ENCODE data around the gene C1orf159. TPM values are rescaled to one million over a fixed set of nuclear protein-coding genes. Genes with fewer than 3 reads are reported as not detected.

C1orf159 gene
- total and polyA plus RNA-seq, 4 donors: 4.4 to 27.0 (median 16.1) TPM

DNA sequence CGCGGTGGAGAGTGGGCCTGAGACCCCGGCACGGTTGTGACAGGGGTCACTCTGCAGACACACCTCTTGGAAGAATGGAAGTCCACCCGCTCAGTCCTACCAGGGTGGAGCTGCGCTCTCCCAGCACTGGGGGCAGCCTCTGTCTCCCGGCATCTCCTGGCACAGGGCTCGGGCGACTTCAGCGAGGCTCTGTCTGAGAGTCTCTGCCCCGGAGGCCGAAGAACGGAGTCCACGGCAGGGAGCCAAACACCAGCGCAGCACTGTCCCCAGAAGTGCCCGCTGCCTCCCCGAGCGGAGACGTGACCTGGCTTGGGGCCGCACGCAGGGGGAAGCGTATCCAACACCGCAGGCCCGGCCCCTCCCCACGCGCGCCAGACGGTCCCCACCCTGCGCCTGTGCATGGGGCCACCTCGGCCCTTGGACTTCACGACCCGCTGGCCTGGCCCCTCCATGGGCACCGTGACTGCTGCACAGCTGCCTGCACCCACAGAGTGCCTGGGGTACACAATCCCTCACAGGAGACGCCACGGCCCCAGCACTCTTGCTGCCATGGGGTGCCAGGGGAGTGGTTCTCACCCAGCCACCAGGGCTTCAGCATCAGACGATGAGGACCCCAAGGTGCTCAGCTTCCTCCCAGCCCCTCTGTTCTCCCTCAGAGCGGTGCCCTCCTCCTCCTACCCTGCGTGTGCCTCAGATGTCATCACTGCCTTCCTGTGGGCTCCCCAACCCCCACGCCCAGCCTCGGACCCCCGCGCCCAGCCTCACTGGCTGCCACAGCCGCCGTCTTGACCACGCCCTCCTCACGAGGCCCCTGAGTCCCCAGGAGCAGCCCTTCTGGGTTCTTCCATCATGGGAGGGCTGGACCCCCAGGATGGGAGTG, 26.8 kb downstream of the C1orf159 start:
- 91% methylated on average over 46 of the region's 46 CpGs for WGBS (ENCODE audit: insufficient coverage)
- H3K27ac ChIP-seq (ENCODE audit: low read depth, low read length): no peak overlapping the region

DNA sequence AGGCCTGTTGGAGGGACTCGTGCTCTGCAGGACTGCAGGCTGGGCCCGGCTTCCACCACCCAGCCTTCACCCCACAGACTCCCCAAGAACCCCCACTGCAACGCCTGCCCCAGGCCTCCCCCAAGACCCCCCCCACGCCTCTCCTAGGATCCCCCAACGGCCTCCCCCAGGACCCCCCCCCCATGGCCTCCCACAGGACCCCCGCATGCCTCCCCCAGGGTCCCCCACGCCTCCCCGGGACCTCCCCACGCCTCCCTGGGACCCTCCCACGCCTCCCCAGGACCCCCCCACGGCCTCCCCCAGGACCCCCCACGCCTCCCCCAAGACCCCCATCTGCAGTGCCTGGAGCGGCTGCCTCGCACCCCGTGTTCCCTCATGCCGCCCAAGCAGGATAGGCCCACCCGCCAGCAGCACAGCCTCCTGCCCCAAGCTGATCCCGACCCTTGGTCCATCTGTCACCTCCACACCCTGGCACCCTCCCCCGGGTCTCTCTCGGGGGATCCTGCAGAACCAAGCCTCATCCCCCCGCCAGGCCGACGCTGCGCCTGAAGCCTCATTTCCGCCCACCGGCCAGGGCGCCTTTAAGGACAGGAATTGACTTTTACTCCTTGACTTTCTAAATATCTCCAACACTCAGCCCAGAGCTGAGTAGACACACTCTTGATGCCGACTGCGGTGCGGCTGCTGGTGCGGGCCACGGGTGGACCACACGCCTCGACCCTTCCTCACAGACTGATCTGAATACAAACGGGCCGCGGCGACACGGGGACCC, 27.7 kb downstream of the C1orf159 start:
- WGBS (ENCODE audit: insufficient coverage): 94% methylated on average over 26 of the region's 39 CpGs
- Histone ChIP-seq H3K36me3 (ENCODE audit: control insufficient read depth, insufficient read depth, low read length) (peaks cover 89% of the 10 kb centered on the region), H3K27me3 (ENCODE audit: control insufficient read depth, insufficient read depth, low read length) (no peaks in the 10 kb centered on the region), H3K4me3 (ENCODE audit: low read depth, low read length) (no peak overlapping the region), H3K27ac (ENCODE audit: low read depth, low read length) (no peak overlapping the region), H3K9me3 (ENCODE audit: control insufficient read depth, insufficient read depth, low read length) (no peaks in the 10 kb centered on the region), H3K4me1 (ENCODE audit: control insufficient read depth, insufficient read depth, low read length) (no peaks in the 10 kb centered on the region)
- no peak for DNase-seq (ENCODE audit: low read depth in 4 of 6, low spot score in 6 of 6)

More for the DNA sequence above, 26.8 kb downstream of the C1orf159 start:
- no peaks in the 10 kb centered on the region for H3K9me3 ChIP-seq (ENCODE audit: control insufficient read depth, insufficient read depth, low read length)
- H3K36me3 ChIP-seq (ENCODE audit: control insufficient read depth, insufficient read depth, low read length): peaks cover 84% of the 10 kb centered on the region
- no peaks in the 10 kb centered on the region for H3K4me1 ChIP-seq (ENCODE audit: control insufficient read depth, insufficient read depth, low read length)
- no peak for DNase-seq (ENCODE audit: low read depth in 4 of 6, low spot score in 6 of 6)
- H3K27me3 ChIP-seq (ENCODE audit: control insufficient read depth, insufficient read depth, low read length): no peaks in the 10 kb centered on the region
- H3K4me3 ChIP-seq (ENCODE audit: low read depth, low read length): no peak overlapping the region

DNA sequence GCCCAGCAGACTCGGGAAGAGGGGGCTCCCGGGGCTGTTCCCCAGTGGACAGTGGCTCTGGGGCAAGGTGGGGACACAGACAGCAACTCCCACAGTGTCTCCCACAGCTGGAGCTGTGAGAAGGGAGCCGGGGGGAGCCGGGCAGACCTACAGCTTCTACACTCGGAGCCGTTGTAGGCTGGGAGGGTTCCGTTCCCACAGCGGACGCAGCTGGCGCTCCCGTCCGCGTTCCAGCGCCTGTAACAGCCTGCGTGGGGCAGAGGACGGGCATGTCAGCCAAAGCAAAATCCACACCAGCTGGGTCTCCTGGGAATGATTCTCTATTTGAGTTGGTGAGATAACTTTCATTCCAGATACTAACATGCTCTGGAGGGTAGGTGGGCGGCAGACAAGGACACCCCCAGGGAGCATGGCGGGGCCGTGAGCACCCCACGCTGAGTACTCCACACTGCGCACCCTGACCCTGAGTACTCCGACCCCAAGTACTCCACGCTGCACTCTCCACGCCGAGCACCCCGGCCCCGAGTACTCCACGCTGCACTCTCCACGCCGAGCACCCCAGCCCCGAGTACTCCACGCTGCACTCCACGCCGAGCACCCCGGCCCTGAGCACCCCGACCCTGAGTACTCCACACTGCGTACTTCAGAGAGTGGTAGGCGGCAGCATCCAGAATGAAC, 28.4 kb downstream of the C1orf159 start:
- 94% methylated on average over 29 of the region's 38 CpGs for WGBS (ENCODE audit: insufficient coverage)
- peaks cover 95% of the 10 kb centered on the region for H3K36me3 ChIP-seq (ENCODE audit: control insufficient read depth, insufficient read depth, low read length)
- H3K4me1 ChIP-seq (ENCODE audit: control insufficient read depth, insufficient read depth, low read length): no peaks in the 10 kb centered on the region
- no peaks in the 10 kb centered on the region for H3K9me3 ChIP-seq (ENCODE audit: control insufficient read depth, insufficient read depth, low read length)
- no peak overlapping the region for H3K27ac ChIP-seq (ENCODE audit: low read depth, low read length)
- H3K4me3 ChIP-seq (ENCODE audit: low read depth, low read length): no peak overlapping the region
- no peaks in the 10 kb centered on the region for H3K27me3 ChIP-seq (ENCODE audit: control insufficient read depth, insufficient read depth, low read length)
- no peak for DNase-seq (ENCODE audit: low read depth in 4 of 6, low spot score in 6 of 6)

- no peak for DNase-seq (ENCODE audit: low read depth in 4 of 6, low spot score in 6 of 6)
- Histone ChIP-seq H3K4me3 (ENCODE audit: low read depth, low read length) (no peak overlapping the region), H3K9me3 (ENCODE audit: control insufficient read depth, insufficient read depth, low read length) (no peaks in the 10 kb centered on the region), H3K27me3 (ENCODE audit: control insufficient read depth, insufficient read depth, low read length) (no peaks in the 10 kb centered on the region), H3K27ac (ENCODE audit: low read depth, low read length) (no peak overlapping the region), H3K4me1 (ENCODE audit: control insufficient read depth, insufficient read depth, low read length) (no peaks in the 10 kb centered on the region), H3K36me3 (ENCODE audit: control insufficient read depth, insufficient read depth, low read length) (peaks cover 95% of the 10 kb centered on the region)
- 91% methylated on average over 17 of the region's 17 CpGs for WGBS (ENCODE audit: insufficient coverage)
Measured at GRCh38 chr1:1086911-1087341, 29.0 kb downstream of the C1orf159 start.

- Histone ChIP-seq H3K36me3 (ENCODE audit: control insufficient read depth, insufficient read depth, low read length) (peaks cover 98% of the 10 kb centered on the region), H3K4me3 (ENCODE audit: low read depth, low read length) (no peak overlapping the region), H3K9me3 (ENCODE audit: control insufficient read depth, insufficient read depth, low read length) (no peaks in the 10 kb centered on the region), H3K27ac (ENCODE audit: low read depth, low read length) (no peak overlapping the region), H3K27me3 (ENCODE audit: control insufficient read depth, insufficient read depth, low read length) (no peaks in the 10 kb centered on the region), H3K4me1 (ENCODE audit: control insufficient read depth, insufficient read depth, low read length) (no peaks in the 10 kb centered on the region)
- no peak for DNase-seq (ENCODE audit: low read depth in 4 of 6, low spot score in 6 of 6)
- 91% methylated on average over 35 of the region's 38 CpGs for WGBS (ENCODE audit: insufficient coverage)
Measured at GRCh38 chr1:1085911-1086841, 29.7 kb downstream of the C1orf159 start.

- Histone ChIP-seq H3K9me3 (ENCODE audit: control insufficient read depth, insufficient read depth, low read length) (no peaks in the 10 kb centered on the region), H3K27me3 (ENCODE audit: control insufficient read depth, insufficient read depth, low read length) (peaks cover under 1% of the 10 kb centered on the region), H3K27ac (ENCODE audit: low read depth, low read length) (no peak overlapping the region), H3K36me3 (ENCODE audit: control insufficient read depth, insufficient read depth, low read length) (peaks cover 90% of the 10 kb centered on the region), H3K4me1 (ENCODE audit: control insufficient read depth, insufficient read depth, low read length) (peaks cover 4% of the 10 kb centered on the region), H3K4me3 (ENCODE audit: low read depth, low read length) (no peak overlapping the region)
- no peak for DNase-seq (ENCODE audit: low read depth in 4 of 6, low spot score in 6 of 6)
- 92% methylated on average over 30 of the region's 30 CpGs for WGBS (ENCODE audit: insufficient coverage)
Measured at GRCh38 chr1:1085171-1085841, 30.6 kb downstream of the C1orf159 start.

DNA sequence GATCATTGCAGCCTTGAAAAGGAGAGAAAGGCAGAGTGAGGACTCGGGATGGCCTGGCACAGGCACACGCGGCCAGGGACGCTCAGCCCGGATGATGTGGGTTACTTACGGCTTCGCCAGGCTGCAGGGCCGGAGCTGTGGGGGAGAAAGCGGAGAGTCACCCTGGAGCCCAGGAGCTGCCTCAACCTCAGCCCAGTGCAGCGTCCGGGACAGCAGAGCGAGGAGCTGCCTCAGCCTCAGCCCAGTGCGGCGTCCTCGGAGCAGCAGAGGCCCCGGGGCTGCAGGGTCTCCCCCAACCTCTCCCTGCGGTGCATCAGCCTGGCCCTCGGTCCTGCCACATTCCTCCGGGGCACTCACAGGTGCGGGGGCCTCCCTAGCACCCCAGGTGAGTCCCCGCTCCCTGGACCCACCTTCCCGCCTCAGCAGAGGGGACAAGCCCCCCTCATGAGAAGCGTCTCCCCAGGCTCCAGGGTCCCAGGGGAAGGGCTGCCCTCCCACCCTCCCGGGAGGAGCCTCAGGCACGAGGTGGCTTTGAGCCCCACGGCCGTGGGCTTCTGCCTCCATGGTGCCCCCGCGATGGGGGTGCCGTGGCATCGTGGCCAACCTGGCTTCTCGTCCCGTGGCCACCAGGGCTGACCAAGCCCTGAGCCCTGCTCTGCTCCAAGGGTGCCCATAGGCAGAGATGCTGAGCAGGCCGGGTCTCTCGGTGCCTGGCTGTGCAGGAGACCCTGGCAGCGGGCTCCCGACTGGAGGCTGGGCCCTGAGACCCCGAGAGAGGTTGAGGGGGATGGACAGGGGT, 31.3 kb downstream of the C1orf159 start:
- no peak for DNase-seq (ENCODE audit: low read depth in 4 of 6, low spot score in 6 of 6)
- WGBS (ENCODE audit: insufficient coverage): 93% methylated on average over 38 of the region's 38 CpGs
- Histone ChIP-seq H3K27ac (ENCODE audit: low read depth, low read length) (no peak overlapping the region), H3K9me3 (ENCODE audit: control insufficient read depth, insufficient read depth, low read length) (no peaks in the 10 kb centered on the region), H3K27me3 (ENCODE audit: control insufficient read depth, insufficient read depth, low read length) (peaks cover 6% of the 10 kb centered on the region), H3K36me3 (ENCODE audit: control insufficient read depth, insufficient read depth, low read length) (peaks cover 83% of the 10 kb centered on the region), H3K4me3 (ENCODE audit: low read depth, low read length) (no peak overlapping the region), H3K4me1 (ENCODE audit: control insufficient read depth, insufficient read depth, low read length) (peaks cover 11% of the 10 kb centered on the region)
